Gastrocnemius medialis (tissue), 4 donors: Measurements from ENCODE around the gene FAM167B. TPM values are rescaled to one million over a fixed set of nuclear protein-coding genes. Genes with fewer than 3 reads are reported as not detected.
"Not testable (repeated sequence)": the region's sequence is repeated elsewhere in the genome, so short reads cannot be mapped to it uniquely, and the experiment has no call there.

Experiments used
- ATAC-seq, 2 donors: fragments of 150-250 bp; one replicate each; pipeline ENCODE4 v1.9.1; 2016
- DNase-seq, 2 donors: peaks; one replicate each; pipeline ENCODE4 v3.0.0-alpha.2; 2019
- H3K27ac ChIP-seq, 4 donors: fragments of 200-600 bp; sonication (generic); 1 replicate in 1 of 4; 2 replicates in 3 of 4; pipeline ENCODE4 v1.5.1; 2016 to 2018; ENCODE audit warnings: mild to moderate bottlenecking in 2 of 4, moderate library complexity in 1 of 4
- H3K27me3 ChIP-seq, 3 donors: fragments of 200-600 bp; sonication (generic) in 2 of 3; 1 replicate in 1 of 3; 2 replicates in 2 of 3; pipeline versions ENCODE4 v1.5.1 to v1.6.0; 2016 to 2019; ENCODE audit warnings: mild to moderate bottlenecking in 1 of 3, moderate library complexity in 1 of 3
- H3K36me3 ChIP-seq, 2 donors: fragments of 200-600 bp; sonication (generic) in 1 of 2; one replicate each; pipeline ENCODE4 v1.5.1; 2017 to 2018
- H3K4me1 ChIP-seq, 2 donors: fragments of 200-600 bp; sonication (generic) in 1 of 2; one replicate each; pipeline ENCODE4 v1.5.1; 2016 to 2017; ENCODE audit warnings: mild to moderate bottlenecking in 2 of 2
- H3K4me3 ChIP-seq, 4 donors: fragments of 200-600 bp; sonication (generic) in 3 of 4; 1 replicate in 1 of 4; 2 replicates in 3 of 4; pipeline ENCODE4 v1.5.1; 2016 to 2019; ENCODE audit warnings: mild to moderate bottlenecking in 2 of 4
- H3K9me3 ChIP-seq, 3 donors: fragments of 200-600 bp; sonication (generic) in 2 of 3; 1 replicate in 1 of 3; 2 replicates in 2 of 3; pipeline ENCODE4 v1.5.1; 2016 to 2019
- POLR2A ChIP-seq, 2 donors: fragments of 450-650 bp; IDR thresholded peaks; one replicate each; pipeline ENCODE4 v1.6.1; 2017; ENCODE audit warnings: antibody characterized with exemption in 2 of 2, mild to moderate bottlenecking in 2 of 2, moderate library complexity in 2 of 2
- in situ Hi-C, 4 donors: fragments of 200-750 bp; cut with MboI; loops; one replicate each; pipeline versions ENCODE4 v1.15.0 to v1.8.0; 2017; ENCODE audit warnings: low sequenced_read_pairs in 4 of 4
- intact Hi-C: fragments of 100-400 bp; cut with DNase I; formaldehyde crosslinking; loops from one replicate; pipeline ENCODE4 v1.15.1; 2023; ENCODE audit warnings: low total_unique reads
- total RNA-seq, 4 donors: library from RNA; depleted of rRNA; stranded (reverse); fragments of >200 nt; gene quantifications; one replicate each; pipeline versions ENCODE4 v1.1.0 to v1.2.3, GENCODE V29; 2016
- TF ChIP-seq, protein P1 (sequence below), 5 experiments: fragments of 450-650 bp in 3 of 5; fragments of 200-600 bp in 2 of 5; sonication (generic) in 2 of 5; IDR thresholded peaks in 4 of 5; conservative IDR thresholded peaks in 1 of 5; 1 replicate in 4 of 5; 2 replicates in 1 of 5; pipeline ENCODE4 v1.5.1; 2016 to 2019; ENCODE audit warnings: antibody characterized with exemption in 5 of 5, mild to moderate bottlenecking in 3 of 5, moderate library complexity in 3 of 5

The FAM167B gene
- total RNA-seq, 4 donors from 2014 or later: 1.1 to 2.9 (median 2.3) TPM

- peak; percentile 54 to 66 for TF ChIP-seq POLR2A (IDR thresholded peaks at IDR 0.05)
- TF ChIP-seq, protein P1, sequence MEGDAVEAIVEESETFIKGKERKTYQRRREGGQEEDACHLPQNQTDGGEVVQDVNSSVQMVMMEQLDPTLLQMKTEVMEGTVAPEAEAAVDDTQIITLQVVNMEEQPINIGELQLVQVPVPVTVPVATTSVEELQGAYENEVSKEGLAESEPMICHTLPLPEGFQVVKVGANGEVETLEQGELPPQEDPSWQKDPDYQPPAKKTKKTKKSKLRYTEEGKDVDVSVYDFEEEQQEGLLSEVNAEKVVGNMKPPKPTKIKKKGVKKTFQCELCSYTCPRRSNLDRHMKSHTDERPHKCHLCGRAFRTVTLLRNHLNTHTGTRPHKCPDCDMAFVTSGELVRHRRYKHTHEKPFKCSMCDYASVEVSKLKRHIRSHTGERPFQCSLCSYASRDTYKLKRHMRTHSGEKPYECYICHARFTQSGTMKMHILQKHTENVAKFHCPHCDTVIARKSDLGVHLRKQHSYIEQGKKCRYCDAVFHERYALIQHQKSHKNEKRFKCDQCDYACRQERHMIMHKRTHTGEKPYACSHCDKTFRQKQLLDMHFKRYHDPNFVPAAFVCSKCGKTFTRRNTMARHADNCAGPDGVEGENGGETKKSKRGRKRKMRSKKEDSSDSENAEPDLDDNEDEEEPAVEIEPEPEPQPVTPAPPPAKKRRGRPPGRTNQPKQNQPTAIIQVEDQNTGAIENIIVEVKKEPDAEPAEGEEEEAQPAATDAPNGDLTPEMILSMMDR (IDR thresholded peaks at IDR 0.05 in 4 of 5, conservative IDR thresholded peaks at IDR 0.05 in 1 of 5): no peak
- ATAC-seq: peak; percentile 89 to 93
- Histone ChIP-seq H3K27me3 (no peaks in the 10 kb centered on the region), H3K4me1 (peaks cover 0 to 3% of the 10 kb centered on the region in 2 donors), H3K36me3 (no peaks in the 10 kb centered on the region), H3K27ac (peak within 1 kb of the TSS; percentile 81 to 88 (median 84)), H3K9me3 (no peaks in the 10 kb centered on the region), H3K4me3 (peak within 1 kb of the TSS; percentile 68 to 93 (median 82))
- intact Hi-C loops (loop anchor here (2.0 to 5.0 kb wide), 2 partner anchors 43 to 50 kb away; no protein-coding TSS in a partner anchor), in situ Hi-C loops (no loop called here)
- DNase-seq: peak; percentile 87 to 96
Measured at GRCh38 chr1:32291708-32292538, 44.9 kb downstream of the FAM167B start, which contains the start of gene HDAC1. Gene HDAC1, plus strand, starts transcription at chr1:32292083. Its CDS starts 87 bp downstream, at chr1:32292170.

DNA sequence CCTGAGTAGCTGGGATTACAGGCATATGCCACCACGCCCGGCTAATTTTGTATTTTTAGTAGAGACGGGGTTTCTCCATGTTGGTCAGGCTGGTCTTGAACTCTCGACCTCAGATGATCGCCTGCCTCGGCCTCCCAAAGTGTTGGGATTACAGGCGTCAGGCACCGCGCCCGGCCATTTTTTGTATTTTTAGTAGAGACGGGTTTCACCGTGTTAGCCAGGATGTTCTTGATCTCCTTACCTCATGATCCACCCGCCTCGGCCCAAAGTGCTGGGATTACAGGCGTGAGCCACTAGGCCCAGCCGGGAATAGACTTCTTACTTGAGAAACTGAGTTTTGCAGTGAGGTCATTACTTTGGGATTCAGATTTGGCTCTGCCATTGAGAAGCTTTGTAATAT lies 51.2 kb downstream of the FAM167B start:
- in situ Hi-C loops, DNase-seq, H3K4me3 ChIP-seq, H3K4me1 ChIP-seq, H3K9me3 ChIP-seq, H3K27ac ChIP-seq, intact Hi-C loops, H3K27me3 ChIP-seq, ATAC-seq: not testable (repeated sequence)
- H3K36me3 ChIP-seq: peaks cover 0 to 11% of the 10 kb centered on the region in 2 donors

Other genes starting within 250 kb of the FAM167B start
- 10 to 100 TPM; 19.9 to 50.3 (median 34.6) TPM for gene KHDRBS1, start 233.4 kb upstream of the FAM167B start, total RNA-seq
- 10 to 100 TPM in 2 of 4 donors, 1 to 10 TPM in 2; 2.5 to 11.1 (median 6.7) TPM for gene TMEM39B, start 174.3 kb upstream of the FAM167B start, total RNA-seq
- gene KPNA6, start 139.2 kb upstream of the FAM167B start, total RNA-seq: 10 to 100 TPM; 67.3 to 80.7 (median 74.4) TPM
- gene TXLNA, start 67.5 kb upstream of the FAM167B start, total RNA-seq: 10 to 100 TPM; 15.7 to 21.0 (median 17.6) TPM
- gene CCDC28B, start 46.6 kb upstream of the FAM167B start, total RNA-seq: 10 to 100 TPM; 16.4 to 79.0 (median 56.8) TPM
- under 1 TPM; 0.49 to 0.93 (median 0.83) TPM for gene IQCC, start 41.6 kb upstream of the FAM167B start, total RNA-seq
- gene DCDC2B, start 38.1 kb upstream of the FAM167B start, total RNA-seq: not detected
- 1 to 10 TPM; 1.6 to 4.6 (median 4.4) TPM for gene TMEM234, start 24.9 kb upstream of the FAM167B start, total RNA-seq
- gene EIF3I, start 24.8 kb upstream of the FAM167B start, total RNA-seq: 100 to 1,000 TPM; 211 to 294 (median 245) TPM
- 1 to 10 TPM in 1 of 4 donors, under 1 TPM in 1, not detected in 2; 0.66 to 1.6 TPM for gene LCK, start 4.0 kb downstream of the FAM167B start, total RNA-seq
- gene HDAC1, start 44.9 kb downstream of the FAM167B start, total RNA-seq: 10 to 100 TPM in 2 of 4 donors, 1 to 10 TPM in 2; 8.7 to 23.8 (median 11.8) TPM
- 1 to 10 TPM in 2 of 4 donors, under 1 TPM in 2; 0.75 to 2.6 (median 1.5) TPM for gene MARCKSL1, start 89.0 kb downstream of the FAM167B start, total RNA-seq
- gene FAM229A, start 115.3 kb downstream of the FAM167B start, total RNA-seq: 10 to 100 TPM in 1 of 4 donors, 1 to 10 TPM in 2, under 1 TPM in 1; 0.81 to 13.4 (median 2.0) TPM
- 1 to 10 TPM in 1 of 4 donors, not detected in 3; 1.8 TPM for gene TSSK3, start 115.3 kb downstream of the FAM167B start, total RNA-seq
- 10 to 100 TPM; 53.8 to 77.8 (median 62.1) TPM for gene BSDC1, start 147.2 kb downstream of the FAM167B start, total RNA-seq
- gene ZBTB8B, start 217.8 kb downstream of the FAM167B start, total RNA-seq: not detected